ENCODE results near the gene RHNO1. TPM values are rescaled to one million over a fixed set of nuclear protein-coding genes. Genes with fewer than 3 reads are reported as not detected.

The RHNO1 gene
- total and polyA plus RNA-seq, 8 donors, result 7.0 to 92.0 (median 14.7) TPM; not detected in 1

GRCh38 chr12:2879853-2880252 is 2.8 kb downstream of the RHNO1 start:
- Histone ChIP-seq H3K27me3 (no peaks in the 10 kb centered on the region), H3K36me3 (peaks cover 0 to 5% (median 0%) of the 10 kb centered on the region in 4 donors), H3K27ac (no peak overlapping the region), H3K4me1 (peaks cover 16 to 35% (median 26%) of the 10 kb centered on the region in 4 donors), H3K9me3 (no peaks in the 10 kb centered on the region), H3K4me3 (no peak overlapping the region)
- 97 to 99% (median 98%) methylated on average over 3 of the region's 3 CpGs for WGBS, 5 donors
- DNase-seq, result no peak
- intact Hi-C loops (cut with DNase I; ENCODE audit: low total_unique reads), result no loop called here
- TF ChIP-seq POLR2A (IDR thresholded peaks at IDR 0.05) (no peak), CTCF (IDR thresholded peaks at IDR 0.05) (no peak), POLR2AphosphoS5 (IDR thresholded peaks at IDR 0.05) (no peak), EP300 (IDR thresholded peaks at IDR 0.05) (no peak)

- intact Hi-C loops (cut with DNase I; ENCODE audit: low total_unique reads), result no loop called here
- H3K4me3 ChIP-seq, result no peak overlapping the region
- peaks cover 0 to 2% (median under 1%) of the 10 kb centered on the region in 4 donors for H3K4me1 ChIP-seq
- WGBS, 5 donors, result 72 to 93% (median 86%) methylated on average over 2 of the region's 2 CpGs
- no peaks in the 10 kb centered on the region for H3K9me3 ChIP-seq
- TF ChIP-seq EP300 (IDR thresholded peaks at IDR 0.05) (no peak), POLR2AphosphoS5 (IDR thresholded peaks at IDR 0.05) (no peak), CTCF (IDR thresholded peaks at IDR 0.05) (no peak), POLR2A (IDR thresholded peaks at IDR 0.05) (no peak)
- no peak overlapping the region for H3K27ac ChIP-seq
- no peaks in the 10 kb centered on the region for H3K27me3 ChIP-seq
- DNase-seq, result no peak
- H3K36me3 ChIP-seq, result peaks cover 3 to 28% (median 13%) of the 10 kb centered on the region in 4 donors
Measured at GRCh38 chr12:2884810-2885209, 7.8 kb downstream of the RHNO1 start.

- Histone ChIP-seq H3K27me3 (no peaks in the 10 kb centered on the region), H3K27ac (no peak overlapping the region), H3K36me3 (peaks cover 3 to 23% (median 13%) of the 10 kb centered on the region in 4 donors), H3K9me3 (no peaks in the 10 kb centered on the region), H3K4me1 (peaks cover 2 to 12% (median 12%) of the 10 kb centered on the region in 4 donors), H3K4me3 (no peak overlapping the region)
- intact Hi-C loops (cut with DNase I; ENCODE audit: low total_unique reads), result no loop called here
- 87 to 92% (median 88%) methylated on average over 10 of the region's 10 CpGs for WGBS, 5 donors
- DNase-seq, result peak in 1 of 2 donors; percentile 16
- TF ChIP-seq POLR2AphosphoS5 (IDR thresholded peaks at IDR 0.05), result no peak
Measured at GRCh38 chr12:2886768-2887450, 9.9 kb downstream of the RHNO1 start.

- intact Hi-C loops (cut with DNase I; ENCODE audit: low total_unique reads), result no loop called here
- H3K4me1 ChIP-seq, result peaks cover 8 to 34% (median 22%) of the 10 kb centered on the region in 4 donors
- H3K9me3 ChIP-seq, result no peaks in the 10 kb centered on the region
- H3K27me3 ChIP-seq, result no peaks in the 10 kb centered on the region
- peak overlapping the region; percentile 73 to 97 (median 88) for H3K4me3 ChIP-seq
- peak overlapping the region; percentile 82 to 97 (median 94) for H3K27ac ChIP-seq
- TF ChIP-seq CTCF (IDR thresholded peaks at IDR 0.05) (no peak), POLR2AphosphoS5 (IDR thresholded peaks at IDR 0.05) (no peak), EP300 (IDR thresholded peaks at IDR 0.05) (no peak), POLR2A (IDR thresholded peaks at IDR 0.05) (no peak)
- DNase-seq, result no peak
- 71 to 78% (median 74%) methylated on average over 10 of the region's 10 CpGs for WGBS, 5 donors
- H3K36me3 ChIP-seq, result peaks cover 3 to 23% (median 13%) of the 10 kb centered on the region in 4 donors
Measured at GRCh38 chr12:2890001-2890387, 13.0 kb downstream of the RHNO1 start.
